SKM-1 treated with dmso at 0.1 percent for 144 hours (cell line): ENCODE measurements around the gene DMAC2.
A peak's percentile ranks its signal among the peaks of the same experiment; 100 is the strongest.
"Not testable (repeated sequence)": the region's sequence is repeated elsewhere in the genome, so short reads cannot be mapped to it uniquely, and the experiment has no call there.

Source experiments
- DNase-seq: peaks from one replicate; lab custom pipeline; 2025; ENCODE audit not compliant: unreplicated experiment; lab: John Stamatoyannopoulos, UW

Gene DMAC2

GRCh38 chr19:41402010-41402409 lies 37.7 kb downstream of the DMAC2 start:
- no peak for DNase-seq

- no peak for DNase-seq
Measured at GRCh38 chr19:41401483-41401882, 38.2 kb downstream of the DMAC2 start.

DNA sequence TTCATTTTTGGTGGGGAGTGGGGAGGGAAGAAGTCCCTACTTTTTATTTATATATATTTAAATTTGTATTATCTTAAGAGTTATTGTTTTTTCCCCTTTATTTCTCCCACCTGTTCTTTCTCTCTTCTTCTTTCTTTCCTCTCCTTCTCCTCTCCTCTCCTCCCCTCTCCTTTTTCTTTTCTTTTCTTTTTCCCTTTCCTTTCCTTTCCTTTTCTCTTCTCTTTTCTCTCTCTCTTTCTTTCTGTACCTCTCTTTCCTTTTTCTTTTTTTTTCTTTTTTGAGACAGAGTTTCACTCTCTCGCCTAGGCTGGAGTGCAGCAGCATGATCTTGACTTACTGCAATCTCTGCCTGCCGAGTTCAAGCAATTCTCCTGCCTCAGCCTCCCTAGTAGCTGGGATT lies 40.2 kb downstream of the DMAC2 start:
- DNase-seq, result no peak

- no peak for DNase-seq
Measured at GRCh38 chr19:41399091-41399490, 40.6 kb downstream of the DMAC2 start.

GRCh38 chr19:41398598-41398997 lies 41.1 kb downstream of the DMAC2 start:
- no peak for DNase-seq

- DNase-seq, result no peak
Measured at GRCh38 chr19:41398050-41398418, 41.7 kb downstream of the DMAC2 start.

GRCh38 chr19:41397086-41398049 lies 42.3 kb downstream of the DMAC2 start, which contains the start of the genes BCKDHA and EXOSC5:
TSS of gene BCKDHA (plus strand) at chr19:41397818. CDS start at chr19:41397828, 10 bp downstream.
TSS of gene EXOSC5 (minus strand) at chr19:41397359. CDS start at chr19:41397328, 31 bp downstream.
- peak; percentile 99 for DNase-seq

DNA sequence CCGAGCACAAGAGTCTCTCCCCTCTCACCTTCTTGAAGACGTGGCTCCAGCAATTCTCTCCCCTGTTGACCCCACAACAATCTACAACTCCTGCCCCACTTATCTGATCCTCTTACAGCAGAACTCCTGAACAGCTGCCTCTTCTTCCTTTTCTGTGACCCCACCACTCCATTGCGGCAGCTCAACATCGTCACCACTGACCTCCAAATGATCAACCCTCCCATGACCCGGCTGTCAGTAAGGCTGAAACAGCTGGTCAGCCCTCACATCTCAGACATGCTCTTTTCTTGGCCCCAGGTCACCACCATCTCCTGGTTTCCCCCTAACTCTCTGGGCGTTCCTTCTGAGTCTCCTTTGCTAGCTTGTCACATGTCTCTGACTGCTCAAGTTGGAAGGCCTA lies 44.4 kb downstream of the DMAC2 start:
- DNase-seq, result no peak

DNA sequence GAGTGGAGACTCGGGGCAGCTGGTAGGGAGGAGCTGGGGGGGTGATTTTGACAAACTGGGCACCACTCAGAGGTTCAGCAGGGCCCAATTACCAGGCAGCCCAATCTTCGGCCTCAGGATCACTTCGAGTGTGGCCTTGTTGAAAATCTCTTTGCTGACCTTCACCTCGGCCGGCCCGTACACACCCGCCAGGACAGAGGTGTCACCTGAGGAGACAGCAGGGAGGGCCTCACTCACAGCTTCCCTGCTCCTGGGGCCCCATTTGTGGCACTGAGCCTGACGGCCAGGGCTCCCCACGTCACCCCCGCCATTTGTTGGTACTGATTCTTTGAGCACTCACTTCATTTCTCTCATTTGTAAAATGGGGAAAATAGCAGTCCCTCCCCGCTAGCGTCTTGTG lies 46.9 kb downstream of the DMAC2 start:
- no peak for DNase-seq

- DNase-seq, result no peak
Measured at GRCh38 chr19:41391618-41392017, 48.1 kb downstream of the DMAC2 start.

DNA sequence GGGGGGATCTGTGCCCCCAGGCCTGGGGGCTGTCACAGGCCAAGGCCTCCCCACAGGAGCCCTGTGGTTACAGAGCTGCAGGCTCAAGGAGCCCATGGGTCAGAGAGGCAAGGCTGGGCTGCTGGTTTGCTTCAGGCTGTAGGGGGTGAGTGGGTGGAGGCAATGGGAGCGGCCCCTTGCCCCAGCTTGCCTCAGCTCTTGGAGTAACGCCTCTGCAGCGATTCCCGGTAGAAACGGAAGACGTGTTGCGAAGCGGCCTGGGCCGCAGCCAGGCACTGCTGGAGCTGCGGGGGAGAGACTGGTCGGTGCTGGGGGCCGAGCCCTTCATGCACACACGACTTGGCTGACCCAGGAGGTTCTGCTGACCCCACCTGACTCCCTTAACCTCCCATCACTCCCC lies 53.3 kb downstream of the DMAC2 start:
- DNase-seq, result no peak

DNA sequence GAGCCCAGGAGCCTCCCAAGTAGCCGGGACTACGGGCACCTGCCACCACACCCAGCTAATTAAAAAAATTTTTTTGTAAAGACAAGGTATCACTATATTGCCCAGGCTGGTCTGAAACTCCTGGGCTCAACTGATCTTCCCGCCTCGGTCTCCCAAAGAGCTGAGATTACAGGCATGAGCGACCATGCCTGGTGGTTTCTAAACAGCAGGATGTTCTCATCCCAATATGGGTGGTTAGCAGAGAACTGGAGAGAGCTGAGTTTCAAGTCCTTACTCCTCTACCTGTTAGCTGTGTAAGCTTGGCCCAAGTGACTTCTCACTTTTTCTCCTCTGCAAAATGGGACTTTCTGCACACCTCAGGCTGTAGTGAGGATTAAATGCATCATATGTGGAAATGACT lies 55.4 kb downstream of the DMAC2 start:
- DNase-seq, result no peak

- not testable (repeated sequence) for DNase-seq
Measured at GRCh38 chr19:41381536-41381935, 58.2 kb downstream of the DMAC2 start.
